MM.1S (cell line): ENCODE results near the gene KDSR.

Experiments used
- DNase-seq: peaks from one replicate; pipeline ENCODE4 v3.0.0-alpha.2; 2015
- H2AFZ ChIP-seq: fragments of 300-600 bp; sonication (generic); 2 replicates; pipeline ENCODE4 v1.6.0; 2016; ENCODE audit warnings: antibody characterized with exemption, low read length
- H3F3A ChIP-seq: fragments of 300-600 bp; sonication (generic); 2 replicates; pipeline ENCODE4 v1.6.1; 2016; ENCODE audit warnings: mild to moderate bottlenecking, antibody characterized with exemption, low read length, moderate library complexity, mixed read lengths; ENCODE audit not compliant: insufficient read depth
- H3K27ac ChIP-seq: fragments of 300-600 bp; sonication (generic); 2 replicates; pipeline ENCODE4 v1.5.1; 2016; ENCODE audit warnings: mild to moderate bottlenecking, low read length
- H3K27me3 ChIP-seq: fragments of 300-600 bp; sonication (generic); replicated peaks from 2 replicates; pipeline ENCODE4 v1.6.0; 2016; ENCODE audit warnings: low read length; ENCODE audit not compliant: insufficient read depth
- H3K36me3 ChIP-seq: fragments of 300-600 bp; sonication (generic); replicated peaks from 2 replicates; pipeline ENCODE4 v1.6.1; 2016; ENCODE audit warnings: mild to moderate bottlenecking, low read length, mixed read lengths; ENCODE audit not compliant: insufficient read depth
- H3K4me1 ChIP-seq: fragments of 300-600 bp; sonication (generic); 2 replicates; pipeline ENCODE4 v1.6.1; 2016; ENCODE audit warnings: low read length, mixed read lengths
- H3K4me2 ChIP-seq: fragments of 300-600 bp; sonication (generic); 2 replicates; pipeline ENCODE4 v1.6.0; 2016; ENCODE audit warnings: low read depth, low read length
- H3K4me3 ChIP-seq: fragments of 300-600 bp; sonication (generic); 2 replicates; pipeline ENCODE4 v1.5.1; 2016; ENCODE audit warnings: low read length, mixed read lengths
- H3K79me2 ChIP-seq: fragments of 300-600 bp; sonication (generic); 2 replicates; pipeline ENCODE4 v1.6.1; 2016; ENCODE audit warnings: mixed run types, low read length, mixed read lengths
- H3K9ac ChIP-seq: fragments of 300-600 bp; sonication (generic); 2 replicates; pipeline ENCODE4 v1.6.1; 2016; ENCODE audit warnings: low read length, mixed read lengths
- H3K9me2 ChIP-seq: fragments of 300-600 bp; sonication (generic); replicated peaks from 2 replicates; pipeline ENCODE4 v1.6.1; 2016; ENCODE audit warnings: mild to moderate bottlenecking, low read length, mixed read lengths; ENCODE audit not compliant: insufficient read depth
- H3K9me3 ChIP-seq: fragments of 300-600 bp; sonication (generic); replicated peaks from 2 replicates; pipeline ENCODE4 v1.6.1; 2016; ENCODE audit warnings: mild to moderate bottlenecking, low read length, mixed read lengths; ENCODE audit not compliant: insufficient read depth
- H4K20me1 ChIP-seq: fragments of 300-600 bp; sonication (generic); 2 replicates; pipeline ENCODE4 v1.6.1; 2016; ENCODE audit warnings: mild to moderate bottlenecking, low read length, moderate library complexity, mixed read lengths; ENCODE audit not compliant: insufficient read depth
- CTCF ChIP-seq: fragments of 300-600 bp; sonication (generic); IDR thresholded peaks from 2 replicates; pipeline ENCODE4 v1.5.1; 2016; ENCODE audit warnings: antibody characterized with exemption, low read length, mixed read lengths
- EZH2 ChIP-seq: fragments of 300-600 bp; sonication (generic); optimal IDR thresholded peaks from 2 replicates; pipeline ENCODE3; 2017; ENCODE audit warnings: low read depth, mild to moderate bottlenecking, antibody characterized with exemption, low read length, mixed read lengths
- EZH2phosphoT487 ChIP-seq: fragments of 300-600 bp; sonication (generic); IDR thresholded peaks from 2 replicates; pipeline ENCODE4 v1.6.1; 2018; ENCODE audit warnings: antibody characterized with exemption, low read length

The KDSR gene

GRCh38 chr18:63307551-63308200, 59.3 kb downstream of the KDSR start:
- no peak for DNase-seq
- no peaks in the 10 kb centered on the region for H3K36me3 ChIP-seq
- H3K79me2 ChIP-seq = peaks cover 98% of the 10 kb centered on the region

GRCh38 chr18:63306819-63307550, 60.0 kb downstream of the KDSR start:
- no peak overlapping the region for H3K4me2 ChIP-seq
- H3K4me1 ChIP-seq = no peaks in the 10 kb centered on the region
- H3K27me3 ChIP-seq = no peaks in the 10 kb centered on the region
- no peak overlapping the region for H3K4me3 ChIP-seq
- H3F3A ChIP-seq = 0 out of 2 replicates have a peak, but pooled peaks cover 4% of the 10 kb centered on the region
- no peaks in the 10 kb centered on the region for H3K9me3 ChIP-seq
- H4K20me1 ChIP-seq = 0 out of 2 replicates have a peak, but pooled peaks cover 6% of the 10 kb centered on the region
- H3K36me3 ChIP-seq = no peaks in the 10 kb centered on the region
- peaks cover 98% of the 10 kb centered on the region for H3K79me2 ChIP-seq
- no peak overlapping the region for H3K9ac ChIP-seq
- H2AFZ ChIP-seq = no peak overlapping the region
- DNase-seq = no peak
- TF ChIP-seq CTCF (no peak), EZH2 (no peak), EZH2phosphoT487 (no peak)
- no peak overlapping the region for H3K27ac ChIP-seq
- H3K9me2 ChIP-seq = no peaks in the 10 kb centered on the region

More at GRCh38 chr18:63307551-63308200, 59.3 kb downstream of the KDSR start:
- Histone ChIP-seq H2AFZ (no peak overlapping the region), H4K20me1 (0 out of 2 replicates have a peak, but pooled peaks cover 6% of the 10 kb centered on the region), H3K27me3 (no peaks in the 10 kb centered on the region), H3F3A (0 out of 2 replicates have a peak, but pooled peaks cover 3% of the 10 kb centered on the region), H3K9me3 (no peaks in the 10 kb centered on the region), H3K4me2 (no peak overlapping the region), H3K9ac (no peak overlapping the region), H3K9me2 (no peaks in the 10 kb centered on the region), H3K4me3 (no peak overlapping the region), H3K4me1 (no peaks in the 10 kb centered on the region), H3K27ac (no peak overlapping the region)
- TF ChIP-seq EZH2phosphoT487 = no peak
- no peak for TF ChIP-seq EZH2
- no peak for TF ChIP-seq CTCF

GRCh38 chr18:63306249-63306648, 60.8 kb downstream of the KDSR start:
- H3K79me2 ChIP-seq = peaks cover 98% of the 10 kb centered on the region
- no peak for DNase-seq
- no peak overlapping the region for H2AFZ ChIP-seq
- no peaks in the 10 kb centered on the region for H3K36me3 ChIP-seq
- no peaks in the 10 kb centered on the region for H3K9me3 ChIP-seq
- no peaks in the 10 kb centered on the region for H3K4me1 ChIP-seq
- no peak overlapping the region for H3K9ac ChIP-seq
- no peaks in the 10 kb centered on the region for H3K27me3 ChIP-seq
- no peak overlapping the region for H3K4me2 ChIP-seq
- 0 out of 2 replicates have a peak, but pooled peaks cover 6% of the 10 kb centered on the region for H4K20me1 ChIP-seq
- no peak for TF ChIP-seq CTCF
- no peak for TF ChIP-seq EZH2phosphoT487
- no peak for TF ChIP-seq EZH2
- H3K9me2 ChIP-seq = no peaks in the 10 kb centered on the region
- no peak overlapping the region for H3K4me3 ChIP-seq
- no peak overlapping the region for H3K27ac ChIP-seq
- H3F3A ChIP-seq = 0 out of 2 replicates have a peak, but pooled peaks cover 4% of the 10 kb centered on the region
